GM18861 (cell line): Measurements from ENCODE around the gene DDAH1.

ENCODE experiments used
- ATAC-seq: cut with Tn5 transposase; IDR thresholded peaks from one replicate; pipeline ENCODE4 v1.9.1; 2021; ENCODE audit not compliant: unreplicated experiment

The DDAH1 gene

DNA sequence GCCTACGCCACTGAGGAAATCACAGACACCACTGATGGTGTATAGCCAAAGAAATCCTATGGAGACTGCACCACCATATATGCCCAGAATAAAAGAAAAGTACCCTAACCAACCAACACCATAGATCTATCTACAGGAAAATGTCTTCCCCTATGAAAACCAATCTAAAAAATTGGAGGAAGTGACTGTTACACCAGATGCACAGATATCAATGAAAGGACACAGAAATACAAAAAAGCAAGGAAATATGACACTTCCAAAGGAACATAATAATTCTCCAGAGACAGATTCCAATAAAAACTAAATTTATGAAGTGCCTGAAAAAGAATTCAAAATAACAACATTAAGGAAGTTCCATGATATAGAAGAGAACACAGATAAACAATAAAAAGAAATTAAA lies 131.8 kb downstream of the DDAH1 start:
- ATAC-seq = no peak

DNA sequence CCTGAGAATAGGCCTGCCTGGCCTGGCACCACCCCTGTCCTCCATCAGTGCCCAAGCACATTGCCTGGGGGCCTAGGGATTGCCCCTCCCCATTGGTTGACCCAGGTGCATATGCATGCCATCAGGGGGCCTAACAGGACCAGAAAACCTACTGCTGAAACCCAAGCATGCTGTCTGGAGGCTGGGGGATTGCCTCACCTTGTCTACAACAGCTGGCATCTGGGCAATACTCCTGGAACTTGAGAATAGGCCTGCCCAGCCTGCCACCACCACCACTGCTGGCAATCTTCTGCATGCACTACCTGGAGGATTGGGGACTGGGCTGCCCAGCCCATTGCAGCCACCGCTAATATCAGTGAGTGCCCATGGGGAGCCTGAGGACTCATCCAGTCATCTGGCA lies 132.4 kb downstream of the DDAH1 start:
- ATAC-seq = no peak

DNA sequence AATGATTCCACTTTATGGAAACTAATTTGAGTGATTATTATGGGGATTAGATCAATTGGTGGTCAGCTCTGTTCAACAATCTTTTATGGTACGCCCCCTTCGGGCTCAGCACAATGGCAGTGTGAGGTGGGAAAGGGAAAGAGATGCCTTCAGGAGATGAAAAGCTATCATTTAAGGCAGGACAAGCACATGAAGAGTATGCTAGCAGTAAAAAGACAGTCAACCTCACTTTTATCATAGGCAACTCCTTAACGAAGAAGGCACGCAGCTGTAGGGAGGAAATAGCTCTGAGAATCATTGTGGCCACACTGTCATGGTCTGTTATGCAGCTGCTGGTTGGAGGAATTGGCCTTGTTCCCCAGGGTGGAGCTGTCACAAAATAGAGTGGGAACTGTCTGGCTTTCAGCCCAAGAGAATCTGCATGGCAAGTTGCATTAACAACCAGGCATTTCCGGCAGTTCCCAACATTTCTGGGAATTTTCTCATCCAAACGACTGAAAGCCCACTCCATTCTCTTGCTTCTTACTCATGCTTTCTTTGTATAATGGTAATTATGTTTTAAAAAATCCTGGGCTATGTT lies 134.2 kb downstream of the DDAH1 start:
- peak; percentile 62 for ATAC-seq

DNA sequence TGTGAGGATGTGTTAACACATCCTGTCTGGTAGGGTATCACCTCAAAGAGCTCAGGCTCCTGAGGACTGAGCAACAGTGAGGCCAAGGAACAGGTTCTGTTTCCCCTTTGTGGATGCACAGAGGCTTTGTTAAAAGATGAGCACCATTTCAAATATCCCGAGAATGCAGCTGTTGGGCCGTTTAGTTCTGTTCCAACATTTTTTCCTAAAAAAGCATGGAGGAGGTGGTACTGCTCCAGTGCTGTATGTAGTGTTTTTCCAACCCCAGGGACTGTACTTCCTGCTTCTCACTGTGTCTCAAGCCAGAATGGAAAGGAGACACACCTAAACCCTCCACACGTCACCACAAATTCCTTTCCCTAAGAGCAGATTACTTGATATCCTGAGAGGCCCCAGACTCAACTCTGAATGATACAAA lies 134.7 kb downstream of the DDAH1 start:
- ATAC-seq = no peak

DNA sequence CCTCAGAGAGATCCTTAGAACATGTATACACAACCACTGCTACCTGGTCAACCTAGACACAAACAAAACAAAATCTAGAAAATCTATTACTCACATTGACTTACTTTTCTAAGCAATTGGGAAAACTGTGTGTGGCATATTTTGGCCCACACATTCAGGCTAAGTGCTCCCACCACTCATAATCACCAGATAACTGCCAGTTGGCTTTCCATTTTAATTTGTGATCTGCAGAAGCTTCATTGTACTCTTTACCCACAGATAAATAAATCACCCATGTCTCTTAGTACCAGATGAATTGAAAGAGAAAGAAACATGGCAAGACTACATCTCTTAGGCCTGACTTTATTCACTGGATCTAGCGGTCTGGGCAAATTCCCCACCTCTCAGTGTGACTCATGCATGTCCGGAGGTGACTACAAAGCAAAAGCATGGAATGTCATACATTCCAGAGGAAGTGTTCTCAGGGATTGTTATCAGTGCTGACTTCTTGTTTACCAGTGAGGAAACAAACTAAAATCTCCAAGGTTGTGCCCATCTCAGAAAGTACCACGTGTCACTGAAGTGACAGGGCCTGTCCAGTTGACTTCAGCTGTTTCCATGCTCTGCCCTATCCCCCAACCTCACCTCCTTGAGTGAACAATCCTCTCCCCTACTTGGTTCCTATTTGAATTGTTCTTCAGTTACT lies 136.1 kb downstream of the DDAH1 start:
- no peak for ATAC-seq

DNA sequence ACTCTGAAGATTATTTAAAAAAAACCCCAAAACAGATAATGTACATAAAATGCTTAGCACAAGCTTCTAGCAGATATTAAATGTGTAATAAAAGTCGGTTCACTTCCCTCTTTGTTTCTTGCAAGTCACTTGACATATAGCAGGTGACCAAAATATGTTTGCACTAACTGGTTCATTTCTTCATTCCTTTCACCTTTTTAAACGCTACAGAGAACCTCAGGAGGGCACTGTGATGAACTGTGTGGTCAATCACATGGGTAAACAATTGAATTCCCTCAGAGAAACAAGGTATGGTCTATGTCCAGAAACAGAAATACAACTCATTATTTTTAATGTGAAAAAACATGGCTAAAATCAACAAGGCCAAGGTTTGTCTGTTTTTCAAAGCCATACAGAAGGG lies 137.2 kb downstream of the DDAH1 start:
- no peak for ATAC-seq

DNA sequence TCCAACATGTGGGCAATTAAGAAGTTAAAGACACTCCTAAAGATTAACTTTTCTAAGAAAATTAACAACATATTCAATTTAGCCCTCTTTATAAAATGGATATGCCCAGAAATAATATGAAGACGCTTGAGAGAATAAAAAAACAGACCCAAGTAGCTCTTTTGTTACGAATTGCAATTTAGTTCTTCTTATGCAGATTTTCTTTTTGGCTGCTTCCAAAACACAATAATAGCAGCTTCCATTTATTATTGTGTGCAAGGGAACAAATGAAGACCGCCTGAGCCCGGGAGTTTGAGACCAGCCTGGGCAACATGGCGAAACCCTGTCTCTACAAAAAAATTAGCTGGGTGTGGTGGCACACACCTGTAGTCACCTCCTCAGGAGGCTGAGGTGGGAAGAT lies 138.1 kb downstream of the DDAH1 start:
- ATAC-seq = no peak

DNA sequence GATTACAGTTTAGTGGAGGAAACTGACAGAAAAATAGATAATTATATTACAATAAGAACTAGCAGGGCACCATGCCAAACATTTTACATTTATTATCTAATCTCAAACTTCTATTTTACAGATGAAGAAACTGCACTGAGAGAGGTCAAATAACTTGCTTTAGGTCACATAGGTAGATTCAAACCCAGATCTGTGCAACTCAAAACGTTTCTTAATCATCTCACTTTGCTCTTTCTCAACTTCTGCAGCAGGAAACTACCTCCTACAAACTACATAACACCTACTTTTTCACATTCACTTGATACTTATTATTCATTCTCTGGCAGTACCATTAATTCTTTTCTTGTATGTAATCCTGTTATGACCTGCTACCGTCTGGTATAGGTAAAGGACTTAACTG lies 138.6 kb downstream of the DDAH1 start:
- no peak for ATAC-seq

DNA sequence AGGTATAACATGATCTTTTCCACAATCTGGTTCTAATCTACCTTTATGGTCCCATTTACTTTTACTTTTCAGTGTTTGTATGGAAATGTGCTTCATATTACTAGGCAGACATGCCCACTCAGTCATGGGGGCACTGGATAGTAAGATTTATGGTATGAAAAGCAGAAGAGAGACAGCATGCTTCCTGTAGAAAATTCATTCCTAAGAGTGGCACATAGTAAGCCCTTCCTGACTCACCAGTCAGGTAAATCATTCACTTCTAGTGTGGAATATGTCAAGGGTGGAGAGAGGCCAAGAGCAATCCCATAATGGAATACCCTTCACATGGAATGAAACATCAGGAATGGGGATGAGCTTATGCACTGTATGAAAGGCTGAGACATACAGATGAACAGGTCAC lies 139.0 kb downstream of the DDAH1 start:
- no peak for ATAC-seq

DNA sequence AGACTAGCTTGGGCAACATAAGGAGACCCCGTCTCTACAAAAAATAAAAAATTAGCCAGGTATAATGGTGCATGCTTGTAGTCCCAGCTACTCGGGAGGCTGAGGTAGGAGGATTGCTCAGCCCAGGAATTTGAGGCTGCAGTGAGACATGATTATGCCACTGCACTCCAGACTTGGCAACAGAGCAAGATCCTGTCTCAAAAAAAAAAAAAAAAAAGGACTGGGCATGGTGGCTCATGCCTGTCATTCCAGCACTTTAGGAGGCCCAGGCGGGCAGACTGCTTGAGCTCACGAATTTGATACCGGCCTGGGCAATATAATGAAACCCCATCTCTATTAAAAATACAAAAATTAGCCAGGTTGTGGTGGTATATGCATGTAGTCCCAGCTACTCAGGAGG lies 141.2 kb downstream of the DDAH1 start:
- no peak for ATAC-seq

DNA sequence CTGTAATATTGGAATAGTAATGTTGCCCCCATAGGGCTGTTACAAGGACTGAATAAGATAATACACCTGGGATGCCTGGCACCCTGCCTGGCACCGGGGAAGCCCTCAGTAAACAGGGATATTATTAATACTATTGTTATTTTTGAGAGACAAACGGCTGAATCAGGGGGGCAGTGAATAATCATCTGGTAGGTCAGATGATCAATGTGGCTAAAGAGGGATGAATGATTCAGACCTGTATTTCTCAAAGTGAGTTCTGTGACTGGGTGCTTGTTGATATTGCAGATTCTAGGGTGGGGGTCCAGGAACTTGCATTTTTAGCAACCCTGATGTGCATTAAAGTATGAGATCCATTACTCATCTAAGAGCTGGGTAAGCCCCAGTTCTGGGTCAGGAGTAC lies 142.3 kb downstream of the DDAH1 start:
- ATAC-seq = no peak

DNA sequence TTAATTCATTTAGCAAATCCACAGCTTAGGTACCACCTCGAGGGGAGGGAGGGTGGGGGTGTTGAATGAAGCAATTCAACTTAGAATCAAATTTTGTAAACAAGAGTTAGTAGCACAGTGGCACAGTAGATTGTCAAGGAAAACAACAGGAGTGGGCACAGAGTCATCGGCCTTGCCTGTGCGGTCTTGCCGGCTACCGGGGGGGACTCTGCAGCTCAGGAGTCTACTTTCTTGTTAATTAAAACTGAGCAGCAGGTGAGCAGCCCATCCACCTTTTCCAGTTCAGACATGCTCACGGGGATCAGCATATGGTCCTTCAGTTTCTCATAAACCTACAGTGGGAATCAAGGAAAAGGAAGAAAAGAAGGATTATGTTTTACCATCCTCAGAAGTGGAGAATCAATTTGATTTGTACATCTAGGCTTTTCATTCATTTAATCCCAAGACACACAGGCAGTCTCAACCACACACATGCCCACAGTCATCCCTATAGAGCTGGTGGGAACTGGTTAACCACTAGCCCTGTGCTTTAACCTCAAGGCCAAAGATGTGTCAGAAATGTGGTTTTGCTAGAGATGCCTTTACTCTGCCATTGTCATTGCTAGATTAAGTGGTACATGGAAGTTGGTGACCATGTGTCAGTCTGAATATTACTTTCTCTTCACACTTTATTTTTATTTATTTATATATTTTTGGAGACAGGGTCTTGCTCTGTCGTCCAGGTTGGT lies 143.6 kb downstream of the DDAH1 start:
- ATAC-seq = no peak

DNA sequence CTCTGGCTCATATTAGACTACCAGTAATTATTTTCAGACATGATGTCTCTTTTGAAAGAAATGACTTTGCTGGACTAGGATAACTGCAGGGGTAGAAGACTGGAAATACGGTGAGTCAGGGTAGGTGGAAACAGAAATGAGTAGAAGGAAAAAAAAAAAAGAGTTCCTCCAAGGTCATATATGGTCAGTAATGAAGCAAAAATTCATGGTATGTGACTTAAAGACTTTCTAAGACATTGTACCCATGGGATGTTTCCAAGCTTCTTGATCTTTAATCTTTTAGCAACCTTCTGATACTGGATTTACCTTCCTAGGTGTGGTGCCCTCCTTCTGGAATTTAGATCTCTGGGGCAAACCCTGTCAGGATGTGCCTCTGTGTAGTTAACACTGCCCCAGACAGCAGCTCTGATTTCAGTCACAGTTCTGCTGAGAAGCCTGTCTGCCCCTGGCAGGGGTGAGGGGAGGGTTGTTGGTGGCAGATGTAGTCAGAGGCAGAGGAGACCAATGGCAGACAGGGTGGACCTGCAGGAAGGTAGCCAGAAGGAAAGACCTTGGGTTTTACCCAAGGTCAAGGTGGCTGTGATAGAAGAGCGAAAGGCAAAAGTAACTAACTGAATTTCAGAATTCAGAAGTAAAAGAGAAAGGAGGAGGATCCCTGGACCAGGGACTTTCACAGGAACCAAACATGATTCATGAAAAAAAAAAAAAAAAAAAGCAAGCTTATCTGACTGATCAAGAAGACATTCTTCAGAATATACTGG lies 144.4 kb downstream of the DDAH1 start:
- no peak for ATAC-seq

DNA sequence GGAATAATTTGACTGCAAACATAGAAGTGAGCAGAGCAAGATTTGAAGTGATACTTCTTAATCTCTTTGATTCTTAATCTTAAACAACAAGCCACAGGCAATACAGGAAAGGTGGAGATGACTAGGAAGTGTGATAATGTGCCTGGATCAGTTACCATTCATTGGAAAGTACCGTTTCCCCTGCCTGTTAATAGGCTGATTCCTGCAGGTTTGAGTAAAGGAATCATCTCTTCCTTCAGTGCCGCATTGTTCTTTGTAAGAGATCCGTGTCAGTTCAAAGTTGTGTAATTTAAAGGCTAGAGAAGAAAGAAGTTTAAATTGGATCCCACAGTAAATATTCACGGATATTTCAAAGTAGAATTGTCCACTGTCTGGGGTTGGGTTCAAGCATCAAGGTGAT lies 145.0 kb downstream of the DDAH1 start:
- ATAC-seq = no peak

DNA sequence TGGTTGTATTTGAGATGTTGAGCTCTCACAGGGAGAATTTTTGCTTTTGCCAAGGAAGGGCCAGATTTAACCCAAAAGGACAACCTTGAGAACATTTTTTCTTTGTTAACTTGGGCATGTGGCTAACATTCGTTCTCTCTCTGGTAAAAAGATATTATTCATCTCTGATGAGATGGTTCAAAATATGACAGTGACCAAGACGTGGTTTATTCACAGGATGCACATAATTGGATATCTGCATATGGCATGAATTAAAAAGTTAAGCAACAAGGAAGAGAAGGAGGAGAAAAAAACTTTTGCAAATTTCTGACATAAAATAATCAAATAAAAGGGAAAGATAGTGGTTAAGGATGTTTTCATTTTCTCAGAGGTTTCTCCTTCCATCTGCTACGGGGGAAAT lies 145.5 kb downstream of the DDAH1 start:
- no peak for ATAC-seq

DNA sequence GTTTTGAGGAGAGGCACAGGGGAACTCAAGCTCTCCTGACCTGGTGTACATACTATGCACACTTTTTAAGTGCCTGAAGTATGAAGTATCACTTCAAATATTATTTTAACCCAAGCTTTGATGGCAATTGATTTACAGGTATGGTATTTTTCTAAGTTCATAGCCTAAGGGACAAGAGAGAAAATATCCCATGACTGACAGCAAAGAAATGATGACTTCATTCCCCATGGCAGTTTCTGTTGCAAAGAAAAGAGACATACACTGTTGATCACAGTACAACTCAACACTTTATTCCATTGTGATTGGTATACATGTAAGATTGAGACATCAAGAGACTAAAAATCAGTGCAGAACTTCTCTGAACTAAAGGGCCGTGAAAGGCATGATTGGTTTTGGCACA lies 146.7 kb downstream of the DDAH1 start:
- no peak for ATAC-seq

DNA sequence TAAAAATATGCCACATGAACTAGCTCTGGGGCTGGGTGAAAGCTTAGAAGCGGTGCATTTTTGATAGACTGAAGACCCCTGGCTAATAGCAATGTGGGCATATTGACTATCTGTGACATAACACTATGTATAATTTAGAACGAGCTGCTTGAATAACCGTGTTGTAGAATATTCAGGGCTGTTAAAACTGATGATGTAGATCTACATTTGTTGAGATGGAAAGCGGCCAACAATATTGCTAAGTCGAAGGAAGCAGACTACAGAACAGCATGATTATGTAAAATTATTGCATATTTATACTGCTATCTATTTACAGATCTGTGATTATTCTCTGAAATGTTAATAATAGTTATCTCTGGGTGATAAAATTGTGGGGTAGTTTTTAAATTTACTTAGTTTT lies 147.4 kb downstream of the DDAH1 start:
- no peak for ATAC-seq

DNA sequence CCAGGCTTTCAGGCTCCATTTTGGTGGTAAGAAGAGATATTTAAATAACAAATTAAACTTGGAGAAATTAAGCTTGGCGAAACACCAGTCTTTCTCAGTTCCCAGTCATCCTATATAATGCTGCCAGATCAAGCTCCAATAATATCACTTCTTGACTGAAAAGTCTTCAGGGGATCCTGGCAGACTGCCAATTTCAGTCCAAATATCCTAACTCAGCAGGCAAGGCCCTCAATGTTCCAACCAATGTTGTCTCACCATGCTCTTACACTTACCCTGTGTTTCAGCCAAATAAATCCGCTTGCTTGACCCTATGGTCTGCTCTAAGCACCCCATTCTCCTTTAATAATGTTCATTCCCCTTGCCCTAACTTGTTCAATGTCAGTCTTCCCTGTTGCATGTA lies 148.6 kb downstream of the DDAH1 start:
- ATAC-seq = no peak

DNA sequence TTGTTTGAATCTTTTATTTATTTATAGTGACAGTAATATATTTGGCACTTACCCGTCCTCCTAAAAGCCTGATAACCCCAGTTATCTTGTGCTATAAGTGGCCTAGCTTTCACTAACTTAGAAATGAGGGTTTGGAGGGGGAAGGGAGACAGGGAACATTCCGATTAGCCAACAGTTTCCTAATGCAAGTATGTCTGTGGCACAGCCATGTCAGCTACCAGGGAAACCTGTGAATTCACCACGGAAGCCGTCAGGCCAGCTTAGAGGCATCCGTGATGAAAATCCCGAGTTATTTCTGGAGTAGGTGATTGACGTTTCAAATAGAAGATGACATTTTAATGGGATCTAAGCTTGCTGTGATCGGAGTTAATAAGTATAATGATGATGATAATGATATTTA lies 149.2 kb downstream of the DDAH1 start:
- ATAC-seq = no peak

DNA sequence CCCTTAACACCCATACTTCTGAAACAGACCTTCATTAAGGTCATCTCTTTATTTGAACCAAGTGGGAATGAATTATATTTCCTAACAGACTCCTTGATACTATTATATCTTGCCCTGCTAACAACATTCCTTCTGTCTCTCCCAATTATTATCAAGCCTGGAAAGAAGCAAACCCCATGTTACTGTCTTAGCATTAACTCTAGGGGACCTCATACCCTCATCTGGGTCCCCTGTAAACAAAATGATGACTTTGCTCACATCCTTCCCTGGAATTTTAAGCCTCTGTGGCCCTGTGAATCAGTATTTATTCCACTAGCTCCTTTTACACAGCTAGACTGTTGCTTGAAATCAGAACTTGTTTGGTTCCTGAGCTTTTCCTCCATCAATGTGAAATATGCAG lies 150.2 kb downstream of the DDAH1 start:
- no peak for ATAC-seq

DNA sequence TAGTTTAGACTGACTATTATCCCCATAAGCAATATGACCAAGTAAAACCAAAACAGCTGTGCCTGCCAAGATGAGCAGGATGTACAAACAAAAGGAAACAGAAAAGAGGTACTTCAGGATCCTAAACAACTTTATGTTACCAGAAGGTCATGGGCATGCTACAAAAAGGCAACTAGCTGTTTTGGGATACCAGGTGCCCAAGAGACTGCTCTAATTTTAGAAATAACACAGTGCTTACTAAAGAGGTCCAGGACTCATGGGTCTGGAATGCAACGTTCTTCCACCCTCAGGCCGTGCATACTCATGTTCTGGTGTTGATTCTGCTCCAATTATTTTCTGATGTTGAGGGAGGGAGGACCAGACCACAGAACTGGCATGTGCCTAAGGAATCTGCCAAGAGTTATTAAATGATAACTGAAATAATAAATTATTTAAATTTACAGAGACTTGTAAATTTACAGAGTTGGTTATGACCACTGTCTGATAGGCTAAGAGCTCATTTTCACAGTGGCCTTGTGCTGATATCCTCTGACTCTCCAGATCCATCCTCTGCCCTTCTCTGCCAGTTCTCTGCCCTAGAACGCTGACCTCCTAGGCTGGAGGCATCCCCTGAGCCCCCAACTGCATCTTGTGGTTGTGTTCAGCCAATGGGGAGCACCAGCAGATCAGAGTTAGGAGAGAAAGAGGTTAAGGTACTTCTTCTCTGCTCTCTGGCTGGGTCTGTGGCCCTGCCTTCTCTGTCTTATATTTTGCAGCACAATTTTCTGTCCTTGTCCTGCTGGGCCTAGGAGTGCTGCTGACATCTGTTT lies 150.9 kb downstream of the DDAH1 start:
- ATAC-seq = no peak
